GM21423 (cell line): Measurements from ENCODE around the gene SCGB1A1.
"Not testable (repeated sequence)": the region's sequence is repeated elsewhere in the genome, so short reads cannot be mapped to it uniquely, and the experiment has no call there.

ENCODE experiments used
- ATAC-seq: cut with Tn5 transposase; IDR thresholded peaks from one replicate; pipeline ENCODE4 v1.9.1; 2021; ENCODE audit warnings: mild to moderate bottlenecking, moderate library complexity; ENCODE audit not compliant: unreplicated experiment

SCGB1A1 gene, protein sequence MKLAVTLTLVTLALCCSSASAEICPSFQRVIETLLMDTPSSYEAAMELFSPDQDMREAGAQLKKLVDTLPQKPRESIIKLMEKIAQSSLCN

DNA sequence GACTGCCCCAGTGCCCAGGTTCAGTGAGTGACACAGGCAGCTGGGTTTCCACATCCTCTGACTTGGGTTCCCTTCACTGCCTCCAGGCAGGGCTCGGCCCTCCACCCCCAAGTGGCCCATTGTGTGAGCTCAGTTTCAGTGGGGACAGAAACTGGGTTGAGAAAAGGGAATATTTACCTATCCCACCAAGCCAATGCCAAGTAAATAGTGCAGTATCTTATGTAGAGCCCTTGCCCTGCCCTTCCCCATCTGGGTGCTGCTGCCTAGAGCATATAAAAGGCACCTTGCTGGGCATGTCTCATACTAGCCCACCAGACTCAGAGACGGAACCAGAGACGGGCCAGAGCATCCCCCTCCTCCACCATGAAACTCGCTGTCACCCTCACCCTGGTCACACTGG, at the start of gene SCGB1A1:
Gene SCGB1A1 (plus strand): TSS at position 301 of the 400 bp plus-strand sequence. CDS start 63 bp downstream, at position 364.
- ATAC-seq, result no peak

DNA sequence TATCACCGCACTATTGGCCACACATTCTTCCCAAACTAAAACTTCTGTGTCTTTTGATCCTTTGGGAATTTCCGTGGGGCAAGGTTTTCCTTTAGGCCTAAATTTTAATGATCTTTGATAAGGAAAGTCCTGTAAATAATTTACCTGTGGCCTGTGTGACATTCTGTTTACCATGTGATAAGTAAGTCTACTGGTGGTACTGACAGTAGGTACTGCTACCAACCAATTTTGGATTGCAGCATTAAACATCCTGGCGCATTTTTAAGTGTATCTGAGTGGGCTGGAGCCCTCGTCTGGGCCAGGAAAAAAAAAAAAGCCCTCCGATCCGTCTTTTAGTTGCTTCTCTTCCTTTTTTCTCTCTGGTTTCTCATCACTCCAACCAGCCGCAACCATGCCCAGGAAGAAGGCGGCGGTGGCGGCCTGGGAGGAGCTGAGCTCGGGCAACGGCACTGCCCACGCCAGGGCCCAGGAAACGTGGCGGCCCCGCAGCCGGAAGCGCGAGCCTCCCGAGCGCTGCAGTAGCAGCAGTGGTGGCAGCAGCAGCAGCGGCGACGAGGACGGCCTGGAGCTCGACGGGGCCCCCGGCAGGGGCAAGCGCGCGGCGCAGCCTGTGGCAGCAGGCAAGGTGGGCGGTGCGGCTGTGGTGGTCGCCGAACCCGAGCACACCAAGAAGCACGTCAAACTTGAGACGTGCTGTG, 47.9 kb upstream of the SCGB1A1 start:
- ATAC-seq, result no peak

DNA sequence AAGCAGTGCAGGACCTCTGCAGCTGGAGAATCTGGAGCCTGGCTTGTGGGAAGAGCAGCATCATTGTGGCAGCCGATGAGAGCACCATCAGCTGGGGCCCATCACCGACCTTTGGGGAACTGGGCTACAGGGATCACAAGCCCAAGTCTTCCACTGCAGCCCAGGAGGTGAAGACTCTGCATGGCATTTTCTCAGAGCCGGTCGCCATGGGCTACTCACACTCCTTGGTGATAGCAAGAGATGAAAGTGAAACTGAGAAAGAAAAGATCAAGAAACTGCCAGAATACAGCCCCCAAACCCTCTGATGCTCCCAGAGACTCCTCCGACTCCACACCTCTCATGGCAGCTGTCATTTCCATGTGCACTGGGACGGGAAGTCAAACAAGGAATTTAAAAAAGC, 46.0 kb upstream of the SCGB1A1 start:
- ATAC-seq, result no peak

DNA sequence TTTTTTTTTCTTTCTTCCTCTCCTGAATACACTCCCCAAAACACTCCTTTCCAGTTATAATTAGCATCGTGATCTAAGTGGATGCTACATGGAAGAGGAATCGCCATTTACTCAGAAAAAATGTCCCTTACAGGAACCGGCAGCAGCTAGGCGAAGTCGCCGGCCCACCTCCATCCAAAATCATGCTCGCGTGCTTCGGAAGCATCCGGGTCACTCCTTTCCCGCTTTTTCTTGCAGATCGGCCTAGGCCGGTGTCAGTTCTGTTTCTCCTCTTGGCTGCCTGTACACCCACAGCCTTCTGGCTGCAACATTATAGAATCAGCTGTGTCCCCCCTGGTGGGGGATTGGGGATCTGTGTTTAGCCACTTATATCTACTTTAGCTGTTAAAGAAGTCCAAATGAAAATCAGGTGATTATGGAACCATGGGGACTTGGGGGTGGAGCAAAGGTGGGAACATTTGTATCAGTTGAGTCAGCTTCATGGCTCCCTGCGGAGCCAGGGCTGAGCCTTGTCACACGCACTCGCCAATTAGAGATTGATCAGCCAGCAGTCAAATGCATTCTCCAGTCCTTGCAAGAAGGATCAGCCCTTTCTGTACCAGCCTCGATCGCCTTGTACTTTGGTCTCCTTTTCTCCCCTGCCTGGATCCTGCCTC, 45.2 kb upstream of the SCGB1A1 start:
- ATAC-seq, result no peak

DNA sequence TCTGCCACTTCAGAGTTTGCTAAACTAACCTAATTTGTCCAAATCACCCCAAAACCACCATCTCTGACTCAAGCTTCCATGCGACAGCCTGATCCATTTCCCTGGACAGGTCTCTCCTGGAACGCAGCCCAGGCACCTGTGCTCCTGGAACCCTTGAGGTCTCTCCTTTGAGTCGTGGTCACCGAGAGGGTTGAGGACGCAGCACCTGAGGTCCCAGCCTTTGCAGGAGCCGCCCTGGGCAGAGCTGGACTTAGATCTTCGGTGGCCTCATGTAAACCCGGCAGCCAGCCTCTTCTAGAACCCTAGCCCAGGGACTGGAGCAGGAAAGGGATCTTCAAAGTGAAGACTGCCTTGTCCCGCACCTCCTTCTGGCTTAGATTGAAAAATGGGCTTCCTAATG, 44.0 kb upstream of the SCGB1A1 start:
- ATAC-seq, result no peak

DNA sequence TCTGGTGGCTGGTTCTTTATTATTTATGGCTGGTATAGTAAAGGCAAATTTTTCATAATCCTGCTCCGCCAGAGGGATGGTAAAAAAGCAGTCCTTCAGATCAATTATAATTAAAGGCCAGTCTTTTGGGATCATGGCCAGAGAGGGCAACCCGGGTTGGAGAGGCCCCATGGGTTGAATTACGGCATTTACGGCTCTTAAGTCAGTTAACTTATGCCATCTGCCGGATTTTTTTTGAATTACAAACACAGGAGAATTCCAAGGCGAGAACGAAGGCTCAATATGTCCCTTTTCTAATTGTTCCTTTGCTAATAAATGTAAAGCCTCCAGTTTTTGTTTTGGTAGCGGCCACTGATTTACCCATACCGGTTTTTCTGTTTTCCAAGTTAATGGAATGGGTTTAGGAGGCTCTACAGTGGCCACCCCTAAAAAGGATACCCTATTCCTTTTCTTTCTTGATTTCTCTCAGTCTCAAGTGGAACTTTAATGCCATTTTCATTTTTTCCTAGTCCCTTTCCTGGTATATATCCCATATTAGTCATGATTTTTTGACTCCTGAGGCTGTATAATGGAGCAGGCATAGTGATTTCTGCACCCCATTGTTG, 40.3 kb upstream of the SCGB1A1 start:
- ATAC-seq, result not testable (repeated sequence)

DNA sequence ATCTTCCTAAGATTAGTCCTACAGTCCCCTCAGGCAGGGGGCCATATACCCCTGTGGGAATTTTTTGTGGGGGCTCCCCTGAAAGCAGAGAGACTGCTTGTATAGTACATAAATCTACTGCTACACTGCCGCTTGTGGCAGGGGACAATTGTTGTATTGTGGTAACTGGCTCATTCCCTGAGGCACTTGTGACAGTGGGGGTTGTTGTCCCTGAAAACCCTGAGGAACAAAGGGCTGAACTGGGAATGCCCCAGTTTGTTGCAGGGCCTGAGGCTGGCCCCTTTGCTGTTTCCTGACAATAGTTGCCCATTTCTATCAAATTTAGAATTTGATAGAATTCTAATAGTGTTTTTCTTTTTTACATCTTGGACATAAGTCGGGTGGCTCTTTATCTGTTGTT, 39.2 kb upstream of the SCGB1A1 start:
- ATAC-seq, result not testable (repeated sequence)

DNA sequence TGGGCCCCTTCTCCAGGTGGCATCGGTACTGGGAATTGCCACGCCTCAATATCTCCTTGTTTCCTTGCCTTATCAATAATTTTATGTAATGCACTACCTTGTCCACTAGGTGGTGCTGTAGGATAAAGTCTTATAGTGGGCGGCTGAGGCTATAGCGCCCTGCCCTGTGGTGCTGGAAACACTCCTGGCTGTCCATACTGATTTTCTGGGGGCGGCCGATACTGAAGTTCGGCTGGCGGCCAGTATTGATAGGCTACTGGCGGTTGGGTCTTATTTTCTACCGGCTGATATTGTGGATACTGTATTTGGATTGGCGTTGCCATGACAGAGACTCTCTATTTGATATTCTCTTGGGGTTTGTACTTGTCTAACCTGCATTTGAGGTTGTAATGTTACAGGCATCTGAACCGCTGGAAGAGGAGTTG, 38.0 kb upstream of the SCGB1A1 start:
- not testable (repeated sequence) for ATAC-seq

DNA sequence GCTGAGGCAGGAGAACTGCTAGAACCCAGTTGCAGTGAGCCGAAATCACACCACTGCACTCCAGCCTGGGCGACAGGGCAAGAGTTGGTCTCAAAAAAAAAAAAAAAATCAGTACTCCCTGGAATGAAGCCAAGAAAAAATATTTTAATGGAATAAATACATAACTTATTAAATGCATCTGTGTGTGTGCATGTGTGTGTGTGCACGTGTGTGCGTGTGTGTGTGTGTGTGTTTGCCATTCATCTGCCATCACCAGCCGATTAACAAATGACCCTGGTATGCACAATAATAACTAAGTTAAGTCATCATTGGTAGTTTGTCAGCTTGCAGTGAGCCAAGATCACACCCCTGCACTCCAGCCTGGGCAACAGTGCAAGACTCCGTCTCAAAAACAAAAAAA, 35.0 kb upstream of the SCGB1A1 start:
- no peak for ATAC-seq

DNA sequence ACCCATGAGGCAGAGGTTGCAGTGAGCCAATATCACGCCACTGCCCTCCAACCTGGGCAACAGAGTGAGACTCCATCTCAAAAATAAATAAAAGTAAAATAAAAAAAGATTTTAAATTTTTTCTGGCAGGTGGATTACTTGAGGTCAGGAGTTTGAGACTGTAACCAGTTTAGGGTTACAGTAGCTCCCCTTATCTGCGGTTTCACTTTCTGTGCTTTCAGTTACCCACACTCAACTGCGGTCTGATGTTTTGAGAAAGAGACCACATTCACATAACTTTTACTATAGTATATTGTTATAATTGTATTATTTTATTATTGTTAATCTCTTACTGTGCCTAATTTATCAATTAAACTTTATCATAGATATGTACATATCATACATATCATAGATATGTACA, 32.8 kb upstream of the SCGB1A1 start:
- ATAC-seq, result not testable (repeated sequence)

DNA sequence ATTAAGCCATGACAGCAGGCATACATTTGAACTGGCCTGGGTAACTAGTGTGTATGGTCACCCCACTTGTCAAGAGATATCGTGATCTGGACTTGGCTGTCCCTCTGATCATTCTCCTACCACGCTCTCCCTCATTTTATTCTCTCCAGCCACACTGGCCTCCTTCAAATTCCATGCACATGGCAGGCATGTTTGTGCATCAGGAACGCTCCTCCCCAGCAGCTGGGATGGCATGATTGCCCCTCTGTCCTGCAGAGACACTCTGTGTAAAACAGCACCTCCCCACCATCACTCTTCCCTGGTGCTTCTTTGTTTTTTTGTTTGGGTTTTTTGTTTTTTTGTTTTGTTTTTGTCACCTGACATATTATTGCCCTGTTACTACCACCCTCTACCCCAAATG, 31.5 kb upstream of the SCGB1A1 start:
- ATAC-seq, result no peak

DNA sequence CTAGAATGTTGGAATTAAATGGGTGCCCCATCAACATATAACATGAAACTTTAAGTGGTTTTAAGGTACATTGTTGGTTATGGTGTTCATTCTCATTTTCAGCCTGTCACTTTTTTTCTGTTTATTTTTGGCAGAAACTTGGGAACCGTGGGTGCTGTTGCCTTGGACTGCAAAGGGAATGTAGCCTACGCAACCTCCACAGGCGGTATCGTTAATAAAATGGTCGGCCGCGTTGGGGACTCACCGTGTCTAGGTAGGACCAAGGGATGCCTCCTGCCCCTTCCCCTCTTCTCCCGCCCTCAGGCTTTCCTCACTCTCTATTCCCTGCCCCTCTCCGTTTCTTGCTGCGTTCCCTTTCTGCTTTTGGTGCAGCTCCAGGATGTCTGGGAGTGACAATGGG, 29.8 kb upstream of the SCGB1A1 start:
- no peak for ATAC-seq

DNA sequence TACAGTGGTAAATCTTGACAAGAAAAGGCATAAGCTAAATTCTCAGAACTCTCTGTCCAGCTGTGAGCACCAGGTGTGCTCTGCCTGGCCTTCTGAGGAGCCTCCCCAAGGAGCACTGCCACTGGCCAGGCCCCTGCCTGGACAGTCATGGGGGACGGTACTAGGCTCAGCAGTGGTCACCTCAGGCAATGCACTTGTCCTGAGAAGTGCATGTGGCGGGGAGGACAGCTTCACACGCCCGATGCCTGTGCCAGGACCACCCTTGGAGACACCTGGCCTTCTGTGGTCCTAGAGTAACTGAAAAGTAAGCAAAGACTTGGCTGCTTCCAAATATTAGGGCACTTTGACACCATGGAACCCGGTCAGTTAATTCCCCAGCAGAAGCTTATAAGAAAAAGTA, 28.6 kb upstream of the SCGB1A1 start:
- ATAC-seq, result no peak

DNA sequence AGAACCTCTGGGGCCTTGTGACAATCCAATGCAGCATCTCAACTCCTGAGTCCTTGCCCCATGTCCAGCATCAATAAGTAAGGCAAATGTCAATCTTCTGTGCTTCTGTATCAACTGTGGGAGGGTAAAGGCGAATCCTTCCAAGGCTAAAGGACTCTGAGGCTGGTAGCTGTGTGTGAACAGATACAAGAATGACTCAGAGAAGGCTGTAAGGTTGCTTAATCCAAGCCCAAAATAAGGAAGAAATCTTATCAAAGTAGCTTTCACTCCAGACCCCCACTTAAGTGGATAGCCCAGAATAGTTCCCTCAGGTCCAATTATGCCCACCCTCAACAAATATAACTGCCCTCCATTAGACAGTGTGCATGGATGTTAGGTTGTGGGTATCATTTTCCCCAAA, 28.1 kb upstream of the SCGB1A1 start:
- ATAC-seq, result no peak

DNA sequence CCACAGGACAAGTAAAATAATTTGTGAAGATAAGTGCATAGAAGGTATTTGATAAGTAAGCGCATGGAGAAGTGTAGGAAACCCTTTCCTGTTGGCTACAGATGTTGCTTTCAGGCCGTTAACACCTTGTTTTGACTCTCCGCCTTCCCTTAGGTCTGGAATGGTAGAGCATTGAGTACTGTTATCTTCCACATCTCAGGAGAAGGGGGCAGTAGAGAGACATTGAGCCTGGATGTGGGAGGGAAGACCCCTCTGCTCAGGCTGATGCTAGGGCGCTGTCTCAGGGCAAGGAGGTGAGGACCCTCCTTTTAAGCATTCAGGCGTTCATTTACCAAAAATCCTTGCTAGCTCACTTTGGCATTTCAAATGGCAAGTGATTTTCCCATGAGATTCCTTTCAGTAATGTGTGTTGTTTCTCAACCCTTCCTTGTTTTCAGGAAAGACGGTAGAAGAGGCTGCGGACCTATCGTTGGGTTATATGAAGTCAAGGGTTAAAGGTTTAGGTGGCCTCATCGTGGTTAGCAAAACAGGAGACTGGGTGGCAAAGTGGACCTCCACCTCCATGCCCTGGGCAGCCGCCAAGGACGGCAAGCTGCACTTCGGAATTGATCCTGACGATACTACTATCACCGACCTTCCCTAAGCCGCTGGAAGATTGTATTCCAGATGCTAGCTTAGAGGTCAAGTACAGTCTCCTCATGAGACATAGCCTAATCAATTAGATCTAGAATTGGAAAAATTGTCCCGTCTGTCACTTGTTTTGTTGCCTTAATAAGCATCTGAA, 27.0 kb upstream of the SCGB1A1 start:
- no peak for ATAC-seq

DNA sequence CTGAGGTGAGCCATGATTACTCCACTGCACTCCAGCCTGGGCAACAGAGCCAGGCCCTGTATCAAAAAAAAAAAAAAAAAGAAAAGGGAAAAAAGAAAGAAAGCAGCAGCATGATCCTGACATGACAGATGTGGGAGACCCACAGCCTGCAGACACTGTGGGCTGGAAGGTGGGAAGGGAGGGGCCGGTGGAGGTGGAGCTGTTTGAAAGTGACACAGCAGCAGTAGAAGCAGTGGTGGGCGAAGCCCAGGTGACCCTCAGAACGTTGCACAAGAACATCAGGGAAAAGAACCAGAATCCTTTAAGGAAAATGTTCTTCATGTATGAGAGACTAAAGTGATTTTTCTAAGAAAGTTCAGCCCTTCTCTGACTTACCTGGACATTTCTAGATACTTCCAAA, 26.3 kb upstream of the SCGB1A1 start:
- no peak for ATAC-seq

DNA sequence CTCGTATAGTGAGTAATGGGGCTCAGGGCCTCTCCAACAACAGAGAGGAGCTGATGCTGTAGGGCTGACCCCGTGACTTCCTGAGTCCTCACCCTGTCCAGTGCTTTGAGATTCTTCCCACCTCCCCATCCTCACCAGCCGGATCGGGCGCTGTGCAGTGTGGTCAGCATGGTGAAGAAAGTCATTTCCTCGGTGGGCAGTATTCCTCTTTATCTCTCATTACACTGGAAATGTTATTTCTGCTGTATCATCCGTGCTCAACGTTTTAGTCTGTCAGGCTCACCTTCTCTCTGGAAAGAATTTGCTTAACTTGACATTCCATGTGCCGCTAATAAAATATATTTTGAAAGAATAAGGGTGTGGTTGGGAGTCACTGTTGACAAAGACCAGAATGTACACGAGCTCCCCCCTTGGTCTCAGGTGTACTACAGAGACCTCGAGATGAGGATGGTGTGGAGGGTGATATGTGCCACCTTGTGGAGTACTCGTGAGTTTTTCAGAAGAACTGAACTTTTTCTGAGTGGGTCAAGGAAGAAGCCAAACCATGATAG, 25.7 kb upstream of the SCGB1A1 start:
- no peak for ATAC-seq

DNA sequence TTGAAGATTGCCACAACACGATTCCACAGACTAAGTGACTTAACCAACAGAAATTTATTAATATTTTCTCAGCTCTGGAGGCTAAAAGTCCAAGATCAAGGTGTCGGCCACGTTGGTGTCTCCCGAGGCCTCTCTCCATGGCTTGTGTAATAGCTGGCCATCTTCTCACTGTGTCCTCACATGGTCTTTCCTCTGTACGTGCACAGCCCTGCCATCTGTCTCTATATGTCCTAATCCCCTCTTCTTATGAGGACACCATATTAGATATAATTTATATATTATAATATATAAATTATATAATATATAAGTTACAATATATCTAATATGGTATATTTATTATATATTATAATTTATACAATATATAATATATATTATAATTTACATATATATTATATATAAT, 25.1 kb upstream of the SCGB1A1 start:
- no peak for ATAC-seq

DNA sequence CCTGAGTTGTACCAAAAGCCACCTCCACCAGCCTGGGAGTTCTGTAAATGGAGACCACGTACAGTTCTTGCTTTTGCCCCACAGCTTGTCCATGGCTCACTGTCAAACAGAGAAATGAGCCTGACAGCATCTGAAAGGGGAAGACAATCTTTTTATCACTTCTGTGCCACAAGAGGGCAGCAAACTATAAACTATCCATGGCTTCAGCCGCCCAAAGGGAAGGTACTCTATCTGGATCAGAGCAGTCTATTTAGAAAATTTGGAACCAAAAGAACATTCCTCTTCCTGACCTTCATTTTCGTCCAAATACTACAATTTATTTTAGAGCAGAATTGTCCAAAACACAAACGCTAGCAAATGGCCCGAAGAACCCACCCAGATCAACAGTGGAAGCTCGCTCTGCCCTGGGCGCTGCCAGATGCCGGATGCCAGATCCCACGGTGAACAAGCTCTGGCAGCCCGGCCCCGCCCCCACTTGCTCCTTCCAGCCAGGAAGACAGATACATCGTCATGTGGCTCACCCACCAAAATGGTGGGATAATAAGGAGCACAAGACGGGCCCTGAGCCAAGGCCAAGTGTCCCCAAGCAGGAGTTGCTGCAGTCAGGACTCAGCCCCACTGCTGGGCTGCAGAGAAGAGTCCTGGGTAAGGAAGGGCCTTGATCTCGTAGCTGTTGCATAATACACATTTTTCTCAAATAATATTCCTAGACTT, 23.9 kb upstream of the SCGB1A1 start:
- ATAC-seq, result no peak

DNA sequence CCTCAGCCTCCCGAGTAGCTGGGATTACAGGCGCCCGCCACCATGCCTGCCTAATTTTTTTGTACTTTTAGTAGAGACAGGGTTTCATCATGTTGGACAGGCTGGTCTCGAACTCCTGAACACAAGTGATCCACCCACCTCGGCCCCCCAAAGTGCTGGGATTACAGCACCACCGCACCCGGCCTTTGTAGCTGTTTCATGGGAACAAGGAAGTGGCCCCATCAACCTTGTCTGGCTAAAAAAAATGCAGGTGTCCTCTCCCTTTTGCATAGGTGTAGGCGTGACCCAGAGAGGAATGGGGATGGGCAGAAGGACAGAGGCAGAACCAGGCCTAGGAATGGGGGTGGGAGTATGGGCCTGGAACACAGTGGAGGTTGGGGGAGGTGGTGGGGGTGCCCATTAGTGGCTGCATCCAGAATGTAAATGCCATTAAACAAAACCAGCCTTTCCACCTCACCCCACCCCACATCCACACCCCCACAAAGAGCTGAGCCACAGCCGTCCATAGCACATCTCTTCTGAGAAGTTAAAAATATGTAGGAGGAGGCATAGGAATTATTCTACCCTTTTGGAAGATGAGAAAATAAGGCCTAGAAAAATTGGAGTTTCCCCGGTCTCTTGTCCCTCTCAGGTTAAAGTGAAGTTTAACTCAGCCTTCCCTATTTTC, 22.8 kb upstream of the SCGB1A1 start:
- no peak for ATAC-seq
